Measurements from ENCODE around the gene TOMM40L.
A peak's percentile ranks its signal among the peaks of the same experiment; 100 is the strongest.

The TOMM40L gene

DNA sequence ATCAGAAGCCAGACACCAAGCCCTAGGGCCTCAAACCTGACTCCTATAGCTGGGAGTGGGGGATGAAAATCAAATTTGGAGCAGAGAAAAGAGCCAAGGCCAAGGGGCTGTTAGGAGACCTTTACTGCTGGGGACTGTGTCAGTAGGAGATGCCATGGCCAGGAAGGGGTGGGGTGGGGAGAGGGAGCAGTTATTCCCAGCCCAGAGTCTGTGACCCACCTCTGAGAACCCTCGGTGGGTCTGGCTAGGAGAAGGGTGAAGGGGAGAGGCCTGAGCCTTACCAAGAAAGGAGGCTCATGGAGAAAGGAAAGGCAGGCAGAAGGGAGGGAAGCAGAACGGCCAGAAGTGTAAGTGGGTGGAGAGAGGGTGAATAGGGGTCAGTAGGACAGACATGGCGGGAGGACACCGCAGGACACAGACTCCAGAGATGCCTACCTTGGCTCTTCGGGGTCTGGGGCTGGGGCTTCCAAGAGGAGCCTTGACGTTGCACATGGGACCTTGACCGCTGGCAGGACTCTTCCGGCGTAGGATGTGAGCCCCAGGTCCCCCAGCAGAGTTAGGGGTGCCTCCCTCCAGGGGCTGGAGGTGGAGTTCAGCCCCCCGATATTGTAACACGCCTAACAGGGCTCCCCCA lies 28.2 kb upstream of the TOMM40L start:
- no peak for DNase-seq (ENCODE audit: low read depth)

- DNase-seq (ENCODE audit: low read depth): no peak
Observed at GRCh38 chr1:161198194-161198896, 27.5 kb upstream of the TOMM40L start.

- DNase-seq (ENCODE audit: low read depth): peak; percentile 87
Observed at GRCh38 chr1:161198897-161199431, 26.9 kb upstream of the TOMM40L start, which contains the start of gene ADAMTS4. Gene ADAMTS4 (minus strand): TSS chr1:161199054. CDS start chr1:161198627, 427 bp downstream.

- DNase-seq (ENCODE audit: low read depth): no peak
Observed at GRCh38 chr1:161199506-161200139, 26.2 kb upstream of the TOMM40L start.

DNA sequence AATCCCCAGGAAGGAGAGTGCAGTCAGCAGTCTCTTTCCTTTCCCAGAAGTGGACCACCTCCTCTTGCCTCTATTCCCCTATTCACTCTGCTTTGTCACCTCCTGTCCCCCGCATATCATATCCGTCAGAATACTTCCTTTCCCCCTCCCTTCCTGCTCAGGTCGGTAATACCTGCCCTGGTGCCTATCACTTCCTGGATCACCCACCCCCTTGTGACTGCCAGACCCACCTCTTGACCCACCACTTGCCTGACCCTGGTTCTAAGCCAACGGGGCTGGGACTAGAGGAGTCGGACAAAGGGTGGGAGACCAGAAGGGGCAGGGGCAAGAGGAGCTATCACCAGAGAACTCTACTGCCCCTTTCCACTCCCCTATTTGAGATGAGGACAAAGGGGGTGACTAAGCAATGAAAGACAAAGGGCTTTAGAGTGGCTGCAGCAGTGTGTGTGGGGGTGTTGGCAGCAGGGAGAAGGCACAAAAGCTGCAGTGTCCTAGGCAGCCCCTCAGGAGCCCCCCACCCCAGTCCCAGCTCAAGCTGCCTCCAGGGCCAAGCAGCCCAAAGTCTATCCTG lies 25.4 kb upstream of the TOMM40L start:
- no peak for DNase-seq (ENCODE audit: low read depth)

- peak; percentile 80 for DNase-seq (ENCODE audit: low read depth)
Observed at GRCh38 chr1:161200992-161201835, 24.6 kb upstream of the TOMM40L start.

DNA sequence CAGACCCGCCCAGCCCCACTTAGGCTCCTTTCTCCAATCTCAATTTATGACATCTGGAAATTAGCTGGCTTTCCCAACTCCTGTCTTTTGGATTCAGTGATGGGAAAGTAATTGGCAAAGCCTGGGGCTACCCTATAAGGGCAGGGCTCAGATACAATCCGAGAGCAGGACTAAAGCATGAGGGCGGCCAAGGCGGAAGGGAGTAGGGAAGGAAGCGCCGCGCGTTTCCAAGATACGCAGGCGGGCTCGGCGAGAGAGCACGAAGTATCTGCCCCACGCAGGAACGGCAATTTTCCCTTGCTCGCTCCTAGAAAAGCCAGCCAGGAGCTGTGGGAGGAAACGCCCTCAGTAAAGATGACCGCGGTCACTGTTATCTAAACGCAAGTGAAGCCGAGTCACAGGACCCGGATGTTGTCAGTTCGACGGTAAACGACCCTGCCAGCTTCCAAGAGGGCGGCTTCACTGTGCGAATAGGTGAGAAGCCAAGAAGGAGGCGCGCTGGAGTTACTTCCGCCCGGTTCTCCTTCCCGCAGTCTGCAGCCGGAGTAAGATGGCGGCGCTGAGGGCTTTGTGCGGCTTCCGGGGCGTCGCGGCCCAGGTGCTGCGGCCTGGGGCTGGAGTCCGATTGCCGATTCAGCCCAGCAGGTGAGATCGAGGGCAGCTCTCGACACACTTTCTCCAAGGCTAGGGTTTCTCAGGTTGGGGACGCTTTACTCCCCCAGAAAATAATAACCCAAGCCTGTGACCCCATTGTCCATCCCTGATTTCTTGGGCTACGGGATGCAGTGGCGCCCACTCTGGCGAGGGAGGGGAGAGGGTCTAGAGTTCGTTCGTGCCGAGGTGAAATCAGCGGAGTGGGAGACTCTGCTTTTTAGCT lies 23.8 kb upstream of the TOMM40L start, which contains the start of gene NDUFS2:
Gene NDUFS2, plus strand, starts transcription at position 532 of the 877 bp plus-strand sequence. Its CDS starts 19 bp downstream, at position 551.
- DNase-seq (ENCODE audit: low read depth): peak; percentile 94

GRCh38 chr1:161206411-161207140 lies 19.3 kb upstream of the TOMM40L start:
- no peak for DNase-seq (ENCODE audit: low read depth)

DNA sequence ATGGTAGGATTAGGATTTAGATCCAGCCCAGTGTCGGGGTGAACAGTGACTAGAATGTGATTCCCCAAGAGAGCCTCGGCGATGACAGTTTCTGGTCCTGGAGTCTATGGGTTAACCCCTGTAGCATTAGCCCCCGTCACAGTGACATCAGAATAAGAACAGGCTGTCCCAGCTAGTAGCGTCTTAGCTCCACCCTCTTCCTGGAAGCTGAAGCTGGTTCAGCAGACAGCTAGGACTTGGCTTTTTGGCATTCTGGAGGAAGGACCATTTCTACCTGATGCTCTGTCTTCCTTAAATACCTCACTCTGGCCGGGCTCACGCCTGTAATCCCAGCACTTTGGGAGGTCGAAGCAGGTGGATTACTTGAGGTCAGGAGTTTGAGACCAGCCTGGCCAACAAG lies 18.7 kb upstream of the TOMM40L start:
- DNase-seq (ENCODE audit: low read depth): no peak

GRCh38 chr1:161209790-161210409 lies 16.0 kb upstream of the TOMM40L start:
- DNase-seq (ENCODE audit: low read depth): no peak

DNA sequence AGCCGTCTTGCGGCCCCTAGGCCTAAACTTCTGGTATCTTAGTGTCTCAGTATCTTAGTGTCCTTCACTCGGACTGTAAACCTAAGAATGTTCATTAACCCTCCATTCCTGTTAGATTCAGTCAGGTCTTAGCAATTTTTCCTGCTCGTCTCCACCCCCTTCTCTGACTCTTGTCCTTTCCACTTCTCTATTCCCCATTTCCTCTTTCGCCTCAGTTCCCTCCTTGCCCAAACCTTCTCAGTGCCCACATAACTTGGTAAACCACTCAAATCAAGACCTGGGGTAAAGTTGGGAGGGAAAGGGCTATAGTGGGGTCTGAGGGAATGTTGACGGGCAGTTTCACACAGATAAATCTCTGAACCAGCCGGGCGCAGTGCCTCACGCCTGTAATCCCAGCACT lies 11.5 kb upstream of the TOMM40L start:
- no peak for DNase-seq (ENCODE audit: low read depth)

DNA sequence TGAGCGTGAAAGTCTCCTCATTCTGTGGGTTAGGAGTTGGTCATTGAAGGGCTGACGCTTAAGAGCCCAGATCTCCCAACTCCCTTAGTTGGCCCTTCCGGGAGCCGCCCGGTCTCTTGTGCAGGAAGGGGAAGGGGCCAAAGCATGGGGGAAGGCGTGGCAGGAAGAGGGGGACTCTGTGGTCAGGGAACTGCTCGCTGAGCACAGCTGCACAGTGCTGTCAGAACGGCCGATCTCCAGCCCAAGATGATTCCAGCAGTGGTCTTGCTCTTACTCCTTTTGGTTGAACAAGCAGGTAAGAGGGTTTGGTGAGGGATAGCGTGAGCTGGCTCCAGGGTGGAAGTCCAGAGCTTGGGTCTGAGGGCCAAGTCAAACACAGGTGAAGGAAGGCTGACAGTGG lies 10.8 kb upstream of the TOMM40L start, which contains the start of gene FCER1G:
Gene FCER1G, plus strand, starts transcription at position 220 of the 400 bp plus-strand sequence. Its CDS starts 27 bp downstream, at position 247.
- DNase-seq (ENCODE audit: low read depth): no peak

- peak; percentile 88 for DNase-seq (ENCODE audit: low read depth)
Observed at GRCh38 chr1:161216945-161217712, 8.7 kb upstream of the TOMM40L start.

- no peak for DNase-seq (ENCODE audit: low read depth)
Observed at GRCh38 chr1:161217831-161218230, 8.0 kb upstream of the TOMM40L start.

DNA sequence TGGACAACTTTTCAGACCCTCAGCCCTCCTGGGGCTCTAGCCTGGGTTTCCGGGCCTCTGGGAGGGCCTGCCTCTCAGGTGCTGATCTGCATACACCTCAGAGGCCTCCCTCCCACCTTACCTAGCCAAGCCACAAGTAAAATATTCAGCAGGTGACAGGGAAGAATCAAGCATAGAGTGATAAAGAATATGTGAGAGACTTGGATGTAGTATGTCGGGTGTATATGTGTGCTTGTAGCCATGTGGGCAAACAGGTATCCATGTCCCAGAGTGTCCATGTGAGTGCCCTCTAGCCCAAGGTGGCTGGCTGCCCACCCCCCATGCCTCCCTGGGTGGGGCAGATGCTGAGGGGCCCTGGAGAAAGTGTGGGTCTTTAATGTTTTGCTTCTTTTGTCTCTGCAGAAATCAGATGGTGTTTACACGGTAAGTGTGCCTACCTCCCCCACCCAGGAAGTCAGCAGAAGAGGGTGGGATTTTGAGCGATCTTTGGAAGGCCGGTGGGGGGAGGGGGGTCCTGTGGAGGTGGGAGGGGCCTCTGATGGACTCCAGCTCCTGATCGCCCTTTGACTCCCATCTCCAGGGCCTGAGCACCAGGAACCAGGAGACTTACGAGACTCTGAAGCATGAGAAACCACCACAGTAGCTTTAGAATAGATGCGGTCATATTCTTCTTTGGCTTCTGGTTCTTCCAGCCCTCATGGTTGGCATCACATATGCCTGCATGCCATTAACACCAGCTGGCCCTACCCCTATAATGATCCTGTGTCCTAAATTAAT lies 7.4 kb upstream of the TOMM40L start:
- no peak for DNase-seq (ENCODE audit: low read depth)

- no peak for DNase-seq (ENCODE audit: low read depth)
Observed at GRCh38 chr1:161219078-161219892, 6.6 kb upstream of the TOMM40L start.

DNA sequence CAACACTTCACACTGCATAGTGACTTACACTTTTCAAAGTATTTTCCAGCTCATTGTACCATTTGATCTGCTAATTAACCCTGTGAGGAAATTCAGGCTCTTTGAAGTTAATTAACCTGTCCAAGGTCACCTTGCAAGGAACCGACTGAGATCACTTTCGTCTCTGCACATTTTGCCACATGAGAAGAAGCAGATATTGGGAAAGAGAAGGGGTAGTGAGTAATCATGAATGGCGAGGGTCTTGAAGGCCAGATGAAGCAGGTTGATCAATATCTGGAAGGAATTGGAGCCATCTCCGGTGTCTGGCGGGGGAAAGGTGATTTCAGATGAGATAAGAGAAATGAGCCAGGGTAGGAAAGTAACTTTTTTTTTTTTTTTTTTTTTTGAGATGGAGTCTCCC lies 5.9 kb upstream of the TOMM40L start:
- DNase-seq (ENCODE audit: low read depth): no peak
